SH-SY5Y (cell line): ENCODE data around the gene NET1.

ENCODE experiments used
- GATA2 ChIP-seq: IDR thresholded peaks from 2 replicates; pipeline ENCODE4 v1.6.1; 2011; ENCODE audit warnings: mild to moderate bottlenecking, low read depth, low read length
- GATA3 ChIP-seq: IDR thresholded peaks from 2 replicates; pipeline ENCODE4 v1.6.1; 2011; ENCODE audit warnings: low read depth, mild to moderate bottlenecking, low read length, moderate library complexity

Gene NET1

DNA sequence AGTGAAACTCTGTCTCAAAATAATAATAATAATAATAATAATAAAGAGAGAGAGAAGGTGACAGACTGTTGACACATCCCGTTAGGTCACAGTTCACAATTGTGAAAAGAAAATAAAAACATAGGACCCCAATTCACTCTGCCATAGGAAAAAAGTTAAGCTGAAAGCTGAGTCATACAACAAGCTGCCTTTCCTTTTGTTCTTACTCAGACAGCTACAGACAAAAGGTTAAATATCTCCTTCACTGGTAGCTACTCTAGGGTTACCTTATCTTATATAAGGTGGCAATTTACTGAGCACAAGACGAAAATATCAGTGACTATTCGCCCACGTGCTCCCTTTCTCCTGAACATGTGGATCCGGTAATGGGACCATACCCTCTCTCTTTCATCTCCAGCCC lies 25.2 kb upstream of the NET1 start:
- no peak for TF ChIP-seq GATA2
- TF ChIP-seq GATA3, result no peak

DNA sequence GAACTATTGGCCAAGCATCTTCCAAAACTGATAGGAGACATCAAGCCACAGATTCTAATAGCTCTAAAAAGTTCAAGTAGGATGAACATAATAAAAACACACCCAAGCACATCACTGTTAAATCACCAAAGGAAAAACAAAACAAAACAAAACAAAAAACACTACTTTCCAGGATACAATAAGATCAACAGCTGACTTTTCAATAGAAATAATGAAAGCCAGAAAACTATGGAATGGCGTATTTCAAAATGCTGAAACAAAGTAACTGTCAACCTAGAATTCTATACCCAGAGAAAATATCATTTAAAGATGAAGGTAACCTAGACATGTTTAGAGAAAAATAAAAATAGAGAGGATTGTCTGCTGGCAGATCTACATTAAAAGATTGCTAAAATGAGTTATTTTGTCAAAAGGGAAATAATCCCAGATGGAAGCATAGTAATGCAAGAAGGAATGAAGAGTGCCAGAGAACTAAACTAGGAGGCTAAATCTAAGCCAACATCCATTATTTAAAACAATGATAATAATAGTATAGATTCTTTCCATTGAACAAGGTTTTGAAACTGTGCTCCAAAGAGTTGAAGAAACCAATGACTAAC lies 21.7 kb upstream of the NET1 start:
- TF ChIP-seq GATA3, result no peak
- TF ChIP-seq GATA2, result no peak

- TF ChIP-seq GATA3 (no peak), GATA2 (no peak)
These were observed 20.6 kb upstream of the NET1 start for GRCh38 chr10:5391790-5392189.

- TF ChIP-seq GATA3, result no peak
- no peak for TF ChIP-seq GATA2
These were observed 18.8 kb upstream of the NET1 start for GRCh38 chr10:5393529-5393928.

DNA sequence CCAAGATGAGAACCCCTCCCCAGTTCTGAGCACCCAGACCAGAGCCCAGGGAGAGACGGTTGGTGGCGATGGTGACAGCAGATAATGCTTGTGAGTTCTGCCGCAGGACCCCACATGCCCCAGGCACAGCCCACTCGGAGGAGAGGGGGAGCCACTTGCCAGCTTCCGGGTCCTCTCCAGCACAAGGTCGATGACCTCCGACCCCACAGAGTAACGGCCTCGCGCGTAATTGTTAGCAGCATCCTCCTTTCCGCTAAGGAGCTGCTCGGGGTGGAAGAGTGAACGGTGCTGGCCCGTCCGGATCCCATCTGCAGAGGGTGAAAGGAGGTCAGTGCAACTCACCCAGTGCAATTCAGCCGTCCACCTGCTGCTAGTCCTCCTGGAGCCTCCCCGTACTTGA lies 17.2 kb upstream of the NET1 start:
- TF ChIP-seq GATA3 (no peak), GATA2 (no peak)

GRCh38 chr10:5396556-5397300 lies 15.6 kb upstream of the NET1 start:
- TF ChIP-seq GATA3, result no peak
- TF ChIP-seq GATA2, result no peak

DNA sequence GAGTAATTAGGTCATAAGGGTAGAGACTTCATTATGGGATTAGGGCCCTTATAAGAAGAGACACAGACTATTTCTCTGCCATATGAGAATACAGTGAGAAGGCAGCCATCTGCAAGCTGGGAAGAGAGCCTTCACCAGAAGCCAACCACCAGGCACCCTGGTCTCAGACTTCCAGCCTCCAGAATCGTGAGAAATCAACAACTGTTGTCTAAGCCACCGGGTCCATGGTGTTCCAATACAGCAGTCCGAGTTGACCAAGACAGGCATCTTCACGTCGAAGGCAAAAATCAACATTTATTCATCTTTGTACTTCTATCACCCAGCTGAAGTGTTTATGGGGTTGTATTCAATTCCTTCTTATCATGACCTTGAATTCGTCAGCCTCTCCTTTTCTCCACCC lies 13.0 kb upstream of the NET1 start:
- TF ChIP-seq GATA3 (no peak), GATA2 (no peak)

GRCh38 chr10:5400468-5401240 lies 11.7 kb upstream of the NET1 start:
- TF ChIP-seq GATA2 (no peak), GATA3 (no peak)

- no peak for TF ChIP-seq GATA2
- no peak for TF ChIP-seq GATA3
These were observed 9.6 kb upstream of the NET1 start for GRCh38 chr10:5402798-5403197.

GRCh38 chr10:5404208-5405041 lies 7.9 kb upstream of the NET1 start, which contains the start of gene TUBAL3:
TSS of gene TUBAL3 (minus strand) at chr10:5404828. CDS start at chr10:5404792, 36 bp downstream.
- TF ChIP-seq GATA3, result no peak
- no peak for TF ChIP-seq GATA2

DNA sequence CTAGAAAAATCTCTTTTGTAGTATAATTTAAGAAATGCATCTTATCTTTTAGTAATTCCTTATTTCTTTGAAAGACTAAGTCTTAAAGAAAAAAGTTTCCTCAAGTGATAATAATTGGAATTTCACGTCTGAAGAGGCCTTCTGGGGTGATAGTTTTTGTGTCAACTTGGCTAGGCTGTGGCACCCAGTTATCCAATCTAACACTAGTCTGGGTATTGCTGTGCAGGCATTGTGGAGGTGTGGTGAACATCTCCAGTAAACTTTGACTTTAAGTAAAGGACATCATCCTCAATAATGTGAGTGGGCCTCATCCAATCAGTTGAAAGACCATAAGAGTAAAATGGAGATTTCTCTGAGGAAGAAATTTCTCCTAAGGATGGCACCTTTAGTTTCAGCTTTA lies 5.4 kb upstream of the NET1 start:
- no peak for TF ChIP-seq GATA3
- TF ChIP-seq GATA2, result no peak

- TF ChIP-seq GATA2 (no peak), GATA3 (no peak)
These were observed 448 bp upstream of the NET1 start for GRCh38 chr10:5411941-5412276.

- no peak for TF ChIP-seq GATA3
- no peak for TF ChIP-seq GATA2
These were observed 918 bp downstream of the NET1 start for GRCh38 chr10:5413012-5413938.
